ENCODE measurements around the gene RNASE12. TPM values are rescaled to one million over a fixed set of nuclear protein-coding genes. Genes with fewer than 3 reads are reported as not detected.
A peak's percentile ranks its signal among the peaks of the same experiment; 100 is the strongest.

RNASE12 gene, protein sequence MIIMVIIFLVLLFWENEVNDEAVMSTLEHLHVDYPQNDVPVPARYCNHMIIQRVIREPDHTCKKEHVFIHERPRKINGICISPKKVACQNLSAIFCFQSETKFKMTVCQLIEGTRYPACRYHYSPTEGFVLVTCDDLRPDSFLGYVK
- not detected in 3 replicates for total RNA-seq

- no peak for TF ChIP-seq CTCF (IDR thresholded peaks at IDR 0.05; ENCODE audit: unreplicated experiment)
- Mint-ChIP-seq H3K4me3 (no peak within 1 kb of the TSS), H3K4me1 (no peaks in the 10 kb centered on the region), H3K9me3 (no peaks in the 10 kb centered on the region), H3K27me3 (ENCODE audit: low read depth) (peaks cover 27% of the 10 kb centered on the region), H3K27ac (no peak within 1 kb of the TSS), H3K36me3 (no peaks in the 10 kb centered on the region)
- DNase-seq (ENCODE audit: low spot score in 2 of 2, unreplicated experiment in 2 of 2): no peak
Observed at GRCh38 chr14:20591235-20591634, at the start of gene RNASE12. Gene RNASE12 (minus strand): TSS chr14:20591376. CDS start chr14:20590723, 653 bp downstream.

GRCh38 chr14:20632831-20633691, 41.9 kb upstream of the RNASE12 start:
- peak overlapping the region; percentile 77 for H3K4me3 Mint-ChIP-seq
- H3K4me1 Mint-ChIP-seq: peaks cover 24% of the 10 kb centered on the region
- no peak for TF ChIP-seq CTCF (IDR thresholded peaks at IDR 0.05; ENCODE audit: unreplicated experiment)
- peak overlapping the region; percentile 67 for H3K27ac Mint-ChIP-seq
- DNase-seq (ENCODE audit: low spot score in 2 of 2, unreplicated experiment in 2 of 2): peak in 1 of 2 experiments; percentile 62
- no peaks in the 10 kb centered on the region for H3K36me3 Mint-ChIP-seq
- peaks cover 84% of the 10 kb centered on the region for H3K27me3 Mint-ChIP-seq (ENCODE audit: low read depth)
- H3K9me3 Mint-ChIP-seq: peaks cover 16% of the 10 kb centered on the region

DNA sequence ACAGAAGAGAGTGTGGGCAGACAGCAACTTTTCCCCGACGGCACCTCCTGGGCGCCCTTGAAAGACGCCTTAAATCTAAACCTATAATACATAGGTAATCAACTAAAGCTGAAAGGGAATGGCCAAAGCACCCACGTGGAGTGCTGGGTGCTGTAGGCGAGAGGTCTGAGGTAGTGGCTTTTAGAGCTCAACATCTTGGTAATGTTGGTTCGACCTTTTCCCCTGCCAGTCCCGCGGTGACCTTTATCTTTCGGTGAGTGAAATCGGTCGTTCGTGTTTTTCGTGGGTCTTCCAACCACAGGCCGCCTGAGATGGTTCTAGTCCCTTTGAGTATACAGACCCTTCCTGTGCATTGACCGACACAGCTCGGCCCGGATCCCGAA, 41.3 kb upstream of the RNASE12 start:
- Mint-ChIP-seq H3K36me3 (no peaks in the 10 kb centered on the region), H3K27me3 (ENCODE audit: low read depth) (peaks cover 86% of the 10 kb centered on the region), H3K4me1 (peaks cover 31% of the 10 kb centered on the region), H3K27ac (peak overlapping the region; percentile 67), H3K4me3 (peak overlapping the region; percentile 77), H3K9me3 (peaks cover 16% of the 10 kb centered on the region)
- TF ChIP-seq CTCF (IDR thresholded peaks at IDR 0.05; ENCODE audit: unreplicated experiment): no peak
- DNase-seq (ENCODE audit: low spot score in 2 of 2, unreplicated experiment in 2 of 2): no peak

DNA sequence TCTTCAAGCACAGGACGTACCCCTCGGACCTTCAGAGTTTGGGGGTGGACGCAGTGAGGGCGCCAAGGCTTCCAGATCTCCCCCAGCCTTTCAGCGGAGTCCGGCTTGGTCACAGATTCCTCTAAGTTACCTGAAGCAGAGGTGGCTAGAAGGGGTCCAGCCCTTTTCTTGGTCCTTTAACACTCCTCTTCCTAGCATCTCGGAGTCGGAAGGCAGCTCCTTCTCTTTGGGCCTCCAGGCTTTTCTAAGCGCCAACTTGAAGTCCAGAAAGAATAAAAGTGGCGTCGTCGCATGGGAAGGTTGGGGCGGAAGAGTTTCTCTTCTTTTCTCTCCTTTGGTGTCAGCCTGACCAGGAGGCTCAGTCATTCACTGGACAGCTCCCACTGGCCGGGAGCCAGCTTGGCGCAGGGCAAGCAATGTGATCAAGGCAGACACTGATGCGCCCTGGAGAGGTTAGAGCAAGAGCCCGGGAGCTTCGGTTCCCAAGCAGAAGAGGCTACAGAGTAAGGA, 40.8 kb upstream of the RNASE12 start:
- peak overlapping the region; percentile 77 for H3K4me3 Mint-ChIP-seq
- TF ChIP-seq CTCF (IDR thresholded peaks at IDR 0.05; ENCODE audit: unreplicated experiment): no peak
- H3K27me3 Mint-ChIP-seq (ENCODE audit: low read depth): peaks cover 89% of the 10 kb centered on the region
- H3K4me1 Mint-ChIP-seq: peaks cover 36% of the 10 kb centered on the region
- peak in 1 of 2 experiments; percentile 59 for DNase-seq (ENCODE audit: low spot score in 2 of 2, unreplicated experiment in 2 of 2)
- H3K36me3 Mint-ChIP-seq: no peaks in the 10 kb centered on the region
- no peak overlapping the region for H3K27ac Mint-ChIP-seq
- peaks cover 16% of the 10 kb centered on the region for H3K9me3 Mint-ChIP-seq

DNA sequence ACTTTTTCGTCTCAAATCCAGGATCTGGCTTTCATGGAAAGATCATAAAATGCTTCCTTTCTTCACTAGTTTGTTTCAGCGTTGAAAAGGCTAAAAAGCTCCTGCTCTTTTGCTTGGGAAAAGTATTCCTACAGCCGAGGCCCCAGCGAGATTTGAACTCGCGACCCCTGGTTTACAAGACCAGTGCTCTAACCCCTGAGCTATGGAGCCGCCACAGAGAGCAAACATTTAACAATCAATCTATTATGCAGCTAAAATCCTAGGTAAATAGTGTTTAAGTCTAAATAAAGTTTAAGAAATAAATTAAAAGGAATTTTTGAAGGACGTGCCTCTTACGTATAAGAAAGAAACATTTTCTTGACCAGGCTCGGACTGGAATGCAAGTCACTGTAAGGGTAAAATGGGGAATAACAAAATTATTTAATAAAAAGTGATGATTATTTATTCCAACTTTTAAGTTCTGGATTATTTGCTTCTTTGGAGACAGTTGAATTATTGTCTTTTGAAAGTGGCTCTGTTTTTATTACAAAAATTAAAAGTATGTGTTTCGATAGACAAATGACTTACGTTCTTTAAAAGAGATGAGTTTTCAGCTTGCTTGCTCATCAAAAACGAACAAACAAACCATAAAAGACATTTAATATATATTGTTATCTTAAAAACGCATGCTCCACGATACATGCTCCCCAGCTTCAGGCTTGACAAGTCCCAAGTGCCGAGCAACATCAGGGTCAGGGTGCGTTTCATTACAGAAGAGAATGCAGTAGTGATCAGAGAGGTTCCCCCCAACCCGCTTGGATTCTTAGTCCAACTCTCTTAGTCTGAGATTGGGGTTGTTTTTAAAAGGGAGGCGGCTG, 40.1 kb upstream of the RNASE12 start:
- peak in 1 of 2 experiments; percentile 61 for DNase-seq (ENCODE audit: low spot score in 2 of 2, unreplicated experiment in 2 of 2)
- H3K36me3 Mint-ChIP-seq: no peaks in the 10 kb centered on the region
- H3K4me1 Mint-ChIP-seq: peaks cover 41% of the 10 kb centered on the region
- TF ChIP-seq CTCF (IDR thresholded peaks at IDR 0.05; ENCODE audit: unreplicated experiment): no peak
- peaks cover 89% of the 10 kb centered on the region for H3K27me3 Mint-ChIP-seq (ENCODE audit: low read depth)
- H3K9me3 Mint-ChIP-seq: peaks cover 16% of the 10 kb centered on the region
- peak overlapping the region; percentile 77 for H3K4me3 Mint-ChIP-seq
- H3K27ac Mint-ChIP-seq: peak overlapping the region; percentile 52
